Nephron (organoid): ENCODE results near the gene ADRA2A.

ENCODE experiments used
- H3K27ac Mint-ChIP-seq, 3 experiments: 2 replicates each; pipeline ENCODE4 v1.8.0; 2020; ENCODE audit warnings: mixed read lengths in 3 of 3, mild to moderate bottlenecking in 2 of 3, moderate library complexity in 1 of 3
- H3K27me3 Mint-ChIP-seq: 2 replicates; pipeline ENCODE4 v1.8.0; 2021; ENCODE audit warnings: low read depth, mild to moderate bottlenecking, moderate library complexity, mixed read lengths
- H3K36me3 Mint-ChIP-seq: 2 replicates; pipeline ENCODE4 v1.8.0; 2020; ENCODE audit warnings: low read depth, mixed read lengths
- H3K4me1 Mint-ChIP-seq: 2 replicates; pipeline ENCODE4 v1.8.0; 2020; ENCODE audit warnings: mixed read lengths
- H3K4me3 Mint-ChIP-seq, 3 experiments: 2 replicates each; pipeline ENCODE4 v1.8.0; 2020; ENCODE audit warnings: mild to moderate bottlenecking in 3 of 3, mixed read lengths in 3 of 3, moderate library complexity in 2 of 3
- H3K9me3 Mint-ChIP-seq: 2 replicates; pipeline ENCODE4 v1.8.0; 2020; ENCODE audit warnings: mixed read lengths
- TF ChIP-seq, protein P1 (sequence below), 3 experiments: fragments of 200-600 bp; sonication (generic); IDR thresholded peaks; one replicate each; pipeline ENCODE4 v1.5.0; 2021; ENCODE audit warnings: antibody characterized with exemption in 3 of 3; ENCODE audit not compliant: unreplicated experiment in 3 of 3

The ADRA2A gene

DNA sequence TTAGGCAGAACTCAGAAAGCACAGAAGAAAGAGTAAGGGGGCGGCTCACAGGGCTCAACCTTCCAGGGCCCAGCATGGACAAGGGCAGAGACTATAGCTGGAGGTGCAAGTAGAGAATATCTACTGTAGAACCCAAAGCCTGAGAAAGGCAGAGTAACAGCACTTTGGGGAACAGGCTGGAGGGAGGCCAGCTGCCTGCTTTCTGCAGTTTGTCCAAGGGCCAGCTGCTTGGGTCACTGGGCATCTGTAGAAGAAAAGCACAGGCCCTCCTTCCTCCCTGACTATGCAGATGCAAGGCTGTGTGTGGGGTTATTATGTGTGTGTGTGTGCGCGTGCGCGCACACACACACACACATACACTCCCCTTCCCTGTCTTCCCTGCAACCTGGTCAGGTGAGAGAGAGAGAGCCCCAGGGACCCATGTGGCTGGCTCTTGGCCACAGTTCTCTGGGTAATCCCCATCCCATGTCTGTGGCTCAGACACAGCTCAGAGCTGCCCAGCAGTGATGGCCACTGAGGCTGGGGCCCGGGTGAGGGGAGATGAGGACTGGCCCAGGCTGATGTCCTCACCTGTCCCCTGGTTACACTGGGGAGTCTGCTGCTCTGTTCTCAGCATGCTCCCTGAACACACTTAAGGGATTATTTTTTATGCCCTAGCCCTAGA, 9.0 kb downstream of the ADRA2A start:
- Mint-ChIP-seq H3K4me3 (no peak overlapping the region), H3K9me3 (no peaks in the 10 kb centered on the region), H3K27ac (no peak overlapping the region), H3K27me3 (peaks cover 36% of the 10 kb centered on the region), H3K36me3 (no peaks in the 10 kb centered on the region), H3K4me1 (no peaks in the 10 kb centered on the region)
- TF ChIP-seq, protein P1, sequence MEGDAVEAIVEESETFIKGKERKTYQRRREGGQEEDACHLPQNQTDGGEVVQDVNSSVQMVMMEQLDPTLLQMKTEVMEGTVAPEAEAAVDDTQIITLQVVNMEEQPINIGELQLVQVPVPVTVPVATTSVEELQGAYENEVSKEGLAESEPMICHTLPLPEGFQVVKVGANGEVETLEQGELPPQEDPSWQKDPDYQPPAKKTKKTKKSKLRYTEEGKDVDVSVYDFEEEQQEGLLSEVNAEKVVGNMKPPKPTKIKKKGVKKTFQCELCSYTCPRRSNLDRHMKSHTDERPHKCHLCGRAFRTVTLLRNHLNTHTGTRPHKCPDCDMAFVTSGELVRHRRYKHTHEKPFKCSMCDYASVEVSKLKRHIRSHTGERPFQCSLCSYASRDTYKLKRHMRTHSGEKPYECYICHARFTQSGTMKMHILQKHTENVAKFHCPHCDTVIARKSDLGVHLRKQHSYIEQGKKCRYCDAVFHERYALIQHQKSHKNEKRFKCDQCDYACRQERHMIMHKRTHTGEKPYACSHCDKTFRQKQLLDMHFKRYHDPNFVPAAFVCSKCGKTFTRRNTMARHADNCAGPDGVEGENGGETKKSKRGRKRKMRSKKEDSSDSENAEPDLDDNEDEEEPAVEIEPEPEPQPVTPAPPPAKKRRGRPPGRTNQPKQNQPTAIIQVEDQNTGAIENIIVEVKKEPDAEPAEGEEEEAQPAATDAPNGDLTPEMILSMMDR (IDR thresholded peaks at IDR 0.05; ENCODE audit: unreplicated experiment in 3 of 3) = no peak

DNA sequence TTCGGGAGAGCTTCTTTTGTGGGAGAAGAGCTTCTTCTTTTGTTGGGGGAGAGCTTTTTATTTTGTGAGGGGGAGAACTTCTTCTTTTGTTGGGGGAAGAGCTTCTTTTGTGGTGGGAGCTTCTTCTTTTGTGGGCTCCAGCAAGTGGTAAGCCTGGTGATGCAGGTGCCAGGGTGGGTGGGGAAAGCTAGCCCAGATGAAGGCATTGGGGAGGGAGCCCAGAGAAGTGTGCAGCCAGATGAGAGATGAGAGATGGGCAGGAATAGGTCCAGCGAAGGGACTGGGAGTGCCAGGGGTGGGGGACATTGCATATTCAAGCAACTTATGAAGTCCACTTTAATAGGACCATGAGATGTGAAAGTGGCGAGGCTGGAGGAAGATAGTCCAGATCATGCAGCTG, 9.7 kb downstream of the ADRA2A start:
- TF ChIP-seq, protein P1 (IDR thresholded peaks at IDR 0.05; ENCODE audit: unreplicated experiment in 3 of 3) = no peak
- no peaks in the 10 kb centered on the region for H3K4me1 Mint-ChIP-seq
- H3K4me3 Mint-ChIP-seq = no peak overlapping the region
- no peak overlapping the region for H3K27ac Mint-ChIP-seq
- H3K9me3 Mint-ChIP-seq = no peaks in the 10 kb centered on the region
- H3K36me3 Mint-ChIP-seq = no peaks in the 10 kb centered on the region
- peaks cover 30% of the 10 kb centered on the region for H3K27me3 Mint-ChIP-seq

DNA sequence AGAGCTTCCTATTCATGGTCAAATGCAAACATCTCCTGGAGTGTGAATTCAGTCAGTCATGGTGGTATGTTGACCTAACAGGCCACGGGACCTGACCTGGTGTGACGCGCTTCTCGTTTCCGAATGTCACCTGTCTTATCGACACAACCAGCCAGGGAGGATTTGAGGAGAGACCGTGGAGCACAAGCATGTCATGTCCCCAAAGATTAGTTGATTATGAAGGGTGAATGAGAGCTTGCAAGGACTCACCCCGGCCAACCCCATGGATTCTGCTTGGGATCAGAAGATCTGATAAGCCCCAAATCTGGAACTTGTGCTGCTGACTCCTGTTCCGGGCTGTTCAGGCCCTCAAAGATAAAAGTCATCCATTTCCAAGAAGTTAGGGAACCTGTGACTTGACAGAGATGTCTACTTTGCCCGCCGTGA, 10.5 kb downstream of the ADRA2A start:
- TF ChIP-seq, protein P1 (IDR thresholded peaks at IDR 0.05; ENCODE audit: unreplicated experiment in 3 of 3) = no peak
- no peaks in the 10 kb centered on the region for H3K36me3 Mint-ChIP-seq
- H3K4me1 Mint-ChIP-seq = no peaks in the 10 kb centered on the region
- H3K4me3 Mint-ChIP-seq = no peak overlapping the region
- H3K27me3 Mint-ChIP-seq = peaks cover 29% of the 10 kb centered on the region
- no peak overlapping the region for H3K27ac Mint-ChIP-seq
- H3K9me3 Mint-ChIP-seq = no peaks in the 10 kb centered on the region

DNA sequence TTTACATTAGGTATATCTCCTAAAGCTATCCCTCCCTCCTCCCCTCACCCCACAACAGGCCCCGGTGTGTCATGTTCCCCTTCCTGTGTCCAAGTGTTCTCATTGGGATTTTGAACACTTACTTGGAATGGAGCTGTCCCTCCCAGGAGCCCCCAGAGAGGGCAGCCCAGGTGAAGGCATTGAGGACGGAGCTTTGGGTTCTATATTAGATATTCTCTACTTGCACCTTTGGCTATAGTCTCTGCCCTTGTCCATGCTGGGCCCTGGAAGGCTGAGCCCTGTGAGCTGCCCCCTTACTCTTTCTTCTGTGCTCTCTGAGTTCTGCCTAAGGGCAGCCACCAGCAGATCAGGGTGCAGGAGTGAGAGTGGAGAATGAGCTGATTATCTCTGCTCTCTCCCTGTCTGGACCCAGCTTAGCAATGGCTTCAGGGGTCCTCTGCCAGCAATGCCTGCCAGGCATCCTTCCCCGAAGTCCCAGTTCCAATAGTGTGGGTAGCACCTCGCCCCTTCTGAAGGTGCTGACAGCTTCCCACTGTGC, 11.2 kb downstream of the ADRA2A start:
- Mint-ChIP-seq H3K4me1 (no peaks in the 10 kb centered on the region), H3K9me3 (no peaks in the 10 kb centered on the region), H3K27me3 (peaks cover 23% of the 10 kb centered on the region), H3K4me3 (no peak overlapping the region), H3K27ac (no peak overlapping the region), H3K36me3 (no peaks in the 10 kb centered on the region)
- TF ChIP-seq, protein P1 (IDR thresholded peaks at IDR 0.05; ENCODE audit: unreplicated experiment in 3 of 3) = no peak

DNA sequence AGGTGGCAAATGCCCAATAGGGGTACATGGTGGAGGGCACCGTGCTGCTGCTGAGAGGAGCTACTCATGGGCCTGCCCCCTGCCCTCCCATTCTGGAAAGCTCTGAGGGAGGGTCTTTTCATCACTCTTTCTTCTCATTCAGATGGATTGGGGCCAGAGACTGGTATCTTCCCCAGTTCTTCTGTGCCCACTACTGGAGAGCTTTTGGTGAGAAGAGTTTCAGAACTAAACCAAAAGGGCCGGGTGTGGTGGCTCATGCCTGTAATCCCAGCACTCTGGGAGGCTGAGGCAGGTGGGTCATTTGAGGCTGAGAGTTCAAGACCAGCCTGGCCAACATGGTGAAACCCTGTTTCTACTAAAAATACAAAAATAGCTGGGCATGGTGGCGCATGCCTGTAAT, 12.5 kb downstream of the ADRA2A start:
- peaks cover 23% of the 10 kb centered on the region for H3K27me3 Mint-ChIP-seq

More for the DNA sequence above, 12.5 kb downstream of the ADRA2A start:
- TF ChIP-seq, protein P1 (IDR thresholded peaks at IDR 0.05; ENCODE audit: unreplicated experiment in 3 of 3) = no peak
- H3K4me3 Mint-ChIP-seq = no peak overlapping the region
- no peaks in the 10 kb centered on the region for H3K4me1 Mint-ChIP-seq
- H3K36me3 Mint-ChIP-seq = no peaks in the 10 kb centered on the region
- no peaks in the 10 kb centered on the region for H3K9me3 Mint-ChIP-seq
- H3K27ac Mint-ChIP-seq = no peak overlapping the region
